Measurements from ENCODE around the gene CHAC1.
"Not testable (repeated sequence)": the region's sequence is repeated elsewhere in the genome, so short reads cannot be mapped to it uniquely, and the experiment has no call there.

CHAC1 gene

GRCh38 chr15:40958723-40959122, 5.5 kb downstream of the CHAC1 start:
- no peak for DNase-seq

- no peak for DNase-seq
Observed at GRCh38 chr15:40959331-40960141, 6.3 kb downstream of the CHAC1 start.

- no peak for DNase-seq
Observed at GRCh38 chr15:40960151-40960885, 7.0 kb downstream of the CHAC1 start.

- DNase-seq, result no peak
Observed at GRCh38 chr15:40960925-40961324, 7.7 kb downstream of the CHAC1 start.

- not testable (repeated sequence) for DNase-seq
Observed at GRCh38 chr15:40961740-40962139, 8.5 kb downstream of the CHAC1 start.

- not testable (repeated sequence) for DNase-seq
Observed at GRCh38 chr15:40962317-40962716, 9.0 kb downstream of the CHAC1 start.

GRCh38 chr15:40963201-40963600, 9.9 kb downstream of the CHAC1 start:
- DNase-seq, result no peak

- DNase-seq, result no peak
Observed at GRCh38 chr15:40964006-40964405, 10.7 kb downstream of the CHAC1 start.

- no peak for DNase-seq
Observed at GRCh38 chr15:40964634-40965033, 11.4 kb downstream of the CHAC1 start.

GRCh38 chr15:40968290-40969085, 15.2 kb downstream of the CHAC1 start:
- DNase-seq, result no peak

GRCh38 chr15:40969363-40969762, 16.1 kb downstream of the CHAC1 start:
- no peak for DNase-seq

GRCh38 chr15:40974879-40975278, 21.6 kb downstream of the CHAC1 start:
- DNase-seq, result no peak

GRCh38 chr15:40976819-40977218, 23.5 kb downstream of the CHAC1 start:
- no peak for DNase-seq

- DNase-seq, result no peak
Observed at GRCh38 chr15:40978141-40978540, 24.9 kb downstream of the CHAC1 start.

GRCh38 chr15:40978562-40978961, 25.3 kb downstream of the CHAC1 start:
- DNase-seq, result no peak

GRCh38 chr15:40981186-40981585, 27.9 kb downstream of the CHAC1 start:
- no peak for DNase-seq

- DNase-seq, result no peak
Observed at GRCh38 chr15:40982855-40983254, 29.6 kb downstream of the CHAC1 start.

- DNase-seq, result no peak
Observed at GRCh38 chr15:40984406-40984805, 31.1 kb downstream of the CHAC1 start.

- DNase-seq, result no peak
Observed at GRCh38 chr15:40984964-40985363, 31.7 kb downstream of the CHAC1 start.

- DNase-seq, result no peak
Observed at GRCh38 chr15:40985541-40986330, 32.5 kb downstream of the CHAC1 start.

GRCh38 chr15:40986820-40987219, 33.5 kb downstream of the CHAC1 start:
- no peak for DNase-seq

GRCh38 chr15:40988156-40988555, 34.9 kb downstream of the CHAC1 start:
- DNase-seq, result no peak

- no peak for DNase-seq
Observed at GRCh38 chr15:40990080-40990479, 36.8 kb downstream of the CHAC1 start.

Measured in GOT3 (cell line).